Endothelial cell of umbilical vein (primary cell): ENCODE measurements around the gene DIAPH2. TPM values are rescaled to one million over a fixed set of nuclear protein-coding genes. Genes with fewer than 3 reads are reported as not detected.

ENCODE experiments used
- BruUV-seq: library from RNA; stranded (reverse); fragments of 400-500 nt; replicated peaks from 2 replicates; lab custom pipeline; 2021; lab: Mats Ljungman, UMichigan
- CTCF ChIA-PET: fragments of 300-600, 350-600 bp; sonication (Branson Sonifier 250); formaldehyde crosslinking; loops from one replicate; lab custom pipeline; 2021; ENCODE audit warnings: antibody characterized with exemption, inconsistent platforms; lab: Charles Lee
- POLR2A ChIA-PET: fragments of 300-600, 350-600 bp; sonication (Branson Sonifier 250); formaldehyde crosslinking; loops from one replicate; lab custom pipeline; 2021; ENCODE audit warnings: antibody characterized with exemption, inconsistent platforms; lab: Charles Lee
- DNase-seq: peaks from one replicate; pipeline ENCODE4 v3.0.0-alpha.2; 2011; ENCODE audit warnings: low read depth, low spot score
- FAIRE-seq: peaks from 2 replicates; lab custom pipeline; 2011; peaks lifted over from hg19 to GRCh38; lab: Jason Lieb, UNC
- H2AFZ ChIP-seq: 2 replicates; pipeline ENCODE4 v1.6.0; 2012; ENCODE audit warnings: low read depth, low read length, control low read depth, inconsistent platforms
- H3K27ac ChIP-seq: 2 replicates; pipeline ENCODE4 v1.5.1; 2011; ENCODE audit warnings: low read depth, mild to moderate bottlenecking, control low read depth, low read length, moderate library complexity; ENCODE audit not compliant: insufficient read depth
- H3K27me3 ChIP-seq, 2 experiments: 2 replicates each; pipeline versions ENCODE4 v1.6.0 to v1.6.1; 2011; ENCODE audit warnings: low read length in 2 of 2, mixed read lengths in 1 of 2; ENCODE audit not compliant: control insufficient read depth in 2 of 2, insufficient read depth in 2 of 2
- H3K36me3 ChIP-seq, 2 experiments: 2 replicates in 1 of 2; 3 replicates in 1 of 2; pipeline ENCODE4 v1.5.1; 2011; ENCODE audit warnings: low read length in 2 of 2, mild to moderate bottlenecking in 1 of 2, moderate library complexity in 1 of 2; ENCODE audit not compliant: control insufficient read depth in 2 of 2, insufficient read depth in 2 of 2; ENCODE audit errors: extremely low read depth in 1 of 2
- H3K4me1 ChIP-seq: 3 replicates; pipeline ENCODE4 v1.5.1; 2011; ENCODE audit warnings: mild to moderate bottlenecking, low read length; ENCODE audit not compliant: control insufficient read depth, insufficient read depth; ENCODE audit errors: extremely low read depth
- H3K4me2 ChIP-seq: 2 replicates; pipeline ENCODE4 v1.6.1; 2011; ENCODE audit warnings: low read length, control low read depth, mixed read lengths; ENCODE audit not compliant: insufficient read depth
- H3K4me3 ChIP-seq, 3 experiments: fragments of 200-600 bp in 1 of 3; sonication (generic), shearing (Covaris generic) in 1 of 3; replicated peaks in 1 of 3; 2 replicates each; pipeline ENCODE4 v1.5.1; 2011 to 2016; ENCODE audit warnings: control low read depth in 3 of 3, low read length in 3 of 3, mild to moderate bottlenecking in 2 of 3, inconsistent platforms in 1 of 3, low read depth in 1 of 3, moderate library complexity in 1 of 3; ENCODE audit not compliant: insufficient read depth in 1 of 3
- H3K79me2 ChIP-seq: 2 replicates; pipeline ENCODE4 v1.6.0; 2012; ENCODE audit warnings: low read length, inconsistent platforms; ENCODE audit not compliant: control insufficient read depth, insufficient read depth
- H3K9ac ChIP-seq: replicated peaks from 2 replicates; pipeline ENCODE3; 2011; ENCODE audit warnings: low read length, control low read depth; ENCODE audit not compliant: insufficient read depth; ENCODE audit errors: extremely low read depth
- H3K9me1 ChIP-seq: replicated peaks from 3 replicates; pipeline ENCODE4 v1.6.0; 2011; ENCODE audit warnings: mild to moderate bottlenecking, low read length; ENCODE audit not compliant: control insufficient read depth, insufficient read depth; ENCODE audit errors: extremely low read depth
- H3K9me3 ChIP-seq: replicated peaks from 2 replicates; pipeline ENCODE4 v1.5.1; 2012; ENCODE audit warnings: low read length, inconsistent platforms; ENCODE audit not compliant: control insufficient read depth, insufficient read depth
- H4K20me1 ChIP-seq: replicated peaks from 2 replicates; pipeline ENCODE3; 2011; ENCODE audit warnings: mild to moderate bottlenecking, low read length; ENCODE audit not compliant: control insufficient read depth, insufficient read depth; ENCODE audit errors: extremely low read depth
- CTCF ChIP-seq, 2 donors: IDR thresholded peaks; 1 replicate in 1 of 2; 2 replicates in 1 of 2; pipeline ENCODE4 v1.5.1; 2011; ENCODE audit warnings: low read length in 2 of 2, mild to moderate bottlenecking in 2 of 2, moderate library complexity in 2 of 2, control low read depth in 1 of 2, inconsistent platforms in 1 of 2, low read depth in 1 of 2; ENCODE audit not compliant: insufficient read depth in 1 of 2; ENCODE audit errors: extremely low read depth in 1 of 2
- EZH2 ChIP-seq: IDR thresholded peaks from 2 replicates; pipeline ENCODE4 v1.6.1; 2012; ENCODE audit warnings: borderline replicate concordance, low read depth, mild to moderate bottlenecking, moderate library complexity, low read length, inconsistent platforms; ENCODE audit not compliant: severe bottlenecking
- FOS ChIP-seq: IDR thresholded peaks from 2 replicates; pipeline ENCODE4 v1.6.1; 2011; ENCODE audit warnings: mild to moderate bottlenecking, low read length, moderate library complexity, borderline replicate concordance; ENCODE audit not compliant: insufficient read depth
- GATA2 ChIP-seq: IDR thresholded peaks from 2 replicates; pipeline ENCODE4 v1.7.0; 2011; ENCODE audit warnings: low read depth, mild to moderate bottlenecking, moderate library complexity, mixed read lengths, low read length; ENCODE audit not compliant: insufficient read length, insufficient read depth
- JUN ChIP-seq: IDR thresholded peaks from 2 replicates; pipeline ENCODE4 v1.6.1; 2011; ENCODE audit warnings: borderline replicate concordance, low read depth; ENCODE audit not compliant: insufficient read length, insufficient read depth
- MAX ChIP-seq: IDR thresholded peaks from 2 replicates; pipeline ENCODE4 v1.6.1; 2011; ENCODE audit not compliant: insufficient read depth, insufficient read length
- MYC ChIP-seq: IDR thresholded peaks from one replicate; pipeline ENCODE4 v1.6.1; 2011; ENCODE audit warnings: mild to moderate bottlenecking, low read depth, low read length
- POLR2A ChIP-seq: IDR thresholded peaks from 2 replicates; pipeline ENCODE4 v1.6.1; 2012; ENCODE audit warnings: low read depth, mild to moderate bottlenecking, control low read depth, low read length
- POLR2AphosphoS5 ChIP-seq: IDR thresholded peaks from 2 replicates; pipeline ENCODE4 v1.6.1; 2012; ENCODE audit warnings: low read depth, mild to moderate bottlenecking, control low read depth, low read length, moderate library complexity; ENCODE audit not compliant: insufficient read depth
- dilution Hi-C: fragments of 300-500 bp; cut with MboI; formaldehyde crosslinking; loops from one replicate; pipeline ENCODE4 v1.15.0; 2019; ENCODE audit warnings: low sequenced_read_pairs; ENCODE audit not compliant: extremely low pct_ligation_motif_present
- intact Hi-C: fragments of 100-400 bp; cut with micrococcal nuclease; formaldehyde crosslinking; loops from one replicate; pipeline ENCODE4 v1.10.0; 2022
- polyA plus RNA-seq, 4 experiments: library from polyadenylated mRNA; depleted of rRNA in 3 of 4; stranded (reverse) in 3 of 4; unstranded in 1 of 4; fragments of >200 nt; gene quantifications; 2 replicates each; pipeline versions ENCODE4 v1.2.1 to v1.2.3, GENCODE V29; 2011 to 2012; ENCODE audit warnings: missing spikeins in 1 of 4
- total RNA-seq: library from RNA; stranded (reverse); gene quantifications from 2 replicates; pipeline ENCODE4 v1.2.3, GENCODE V29; 2021

Gene DIAPH2
- total and polyA plus RNA-seq, 2 donors (not counting 3 experiments of a cell fraction or from before 2014, with no cell fraction given), result 3.0 to 30.0 TPM

- H3K4me2 ChIP-seq, result no peak overlapping the region
- ChIA-PET CTCF (interaction anchor here (0.6 kb wide), 1 partner anchor 55 kb away, joined by 3 read pairs; no protein-coding TSS in a partner anchor), POLR2A (no interaction called here)
- no peak overlapping the region for H3K27ac ChIP-seq
- no peaks in the 10 kb centered on the region for H3K79me2 ChIP-seq
- TF ChIP-seq POLR2AphosphoS5, result no peak
- no peak for TF ChIP-seq GATA2
- TF ChIP-seq JUN, result no peak
- TF ChIP-seq CTCF (IDR thresholded peaks at IDR 0.05; ENCODE audit: extremely low read depth in 1 of 2, insufficient read depth in 1 of 2, low read depth in 1 of 2, low read length in 2 of 2), result no peak
- TF ChIP-seq MYC, result no peak
- no peak for TF ChIP-seq POLR2A
- TF ChIP-seq EZH2, result no peak
- no peak for TF ChIP-seq FOS
- no peak for TF ChIP-seq MAX
- no peaks in the 10 kb centered on the region for H3K9me3 ChIP-seq
- no peak overlapping the region for H3K4me3 ChIP-seq
- no peaks in the 10 kb centered on the region for H3K27me3 ChIP-seq
- no peaks in the 10 kb centered on the region for H3K36me3 ChIP-seq
- no peaks in the 10 kb centered on the region for H3K4me1 ChIP-seq
- FAIRE-seq, result no peak
- H2AFZ ChIP-seq, result no peak overlapping the region
- no TSS peak for BruUV-seq
- dilution Hi-C loops (no loop called here), intact Hi-C loops (no loop called here)
- no peak overlapping the region for H3K9ac ChIP-seq
- no peak for DNase-seq
- no peaks in the 10 kb centered on the region for H3K9me1 ChIP-seq
- no peaks in the 10 kb centered on the region for H4K20me1 ChIP-seq
Measured at GRCh38 chrX:97609357-97609756, 924.7 kb downstream of the DIAPH2 start.
